Activated CD8-positive, alpha-beta memory T cell treated with anti-CD3 and anti-CD28 coated beads, Interleukin-2, amount 50 U/mL, for 24 hours (primary cell): Measurements from ENCODE around the gene JAK3.
"Not testable (repeated sequence)": the region's sequence is repeated elsewhere in the genome, so short reads cannot be mapped to it uniquely, and the experiment has no call there.

ENCODE experiments used
- DNase-seq: peaks from one replicate; pipeline ENCODE4 v3.0.0-alpha.2; 2020; ENCODE audit errors: extremely low read depth

JAK3 gene

DNA sequence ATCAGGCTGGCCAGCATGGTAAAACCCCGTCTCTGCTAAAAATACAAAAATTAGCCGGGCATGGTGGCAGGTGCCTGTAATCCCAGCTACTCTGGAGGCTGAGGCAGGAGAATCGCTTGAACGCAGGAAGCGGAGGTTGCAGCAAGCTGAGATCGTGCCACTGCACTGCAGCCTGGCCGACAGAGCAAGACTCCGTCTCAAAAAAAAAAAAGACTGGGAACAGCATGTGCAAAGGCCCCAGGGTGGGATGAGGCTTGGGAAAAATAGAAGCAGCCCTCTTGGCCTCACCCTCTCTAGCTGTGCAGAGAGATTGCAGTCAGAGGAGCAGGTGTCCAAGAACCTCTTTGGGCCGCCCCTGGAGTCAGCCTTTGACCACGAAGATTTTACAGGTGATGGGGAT is 69.9 kb downstream of the JAK3 start:
- DNase-seq, result not testable (repeated sequence)

DNA sequence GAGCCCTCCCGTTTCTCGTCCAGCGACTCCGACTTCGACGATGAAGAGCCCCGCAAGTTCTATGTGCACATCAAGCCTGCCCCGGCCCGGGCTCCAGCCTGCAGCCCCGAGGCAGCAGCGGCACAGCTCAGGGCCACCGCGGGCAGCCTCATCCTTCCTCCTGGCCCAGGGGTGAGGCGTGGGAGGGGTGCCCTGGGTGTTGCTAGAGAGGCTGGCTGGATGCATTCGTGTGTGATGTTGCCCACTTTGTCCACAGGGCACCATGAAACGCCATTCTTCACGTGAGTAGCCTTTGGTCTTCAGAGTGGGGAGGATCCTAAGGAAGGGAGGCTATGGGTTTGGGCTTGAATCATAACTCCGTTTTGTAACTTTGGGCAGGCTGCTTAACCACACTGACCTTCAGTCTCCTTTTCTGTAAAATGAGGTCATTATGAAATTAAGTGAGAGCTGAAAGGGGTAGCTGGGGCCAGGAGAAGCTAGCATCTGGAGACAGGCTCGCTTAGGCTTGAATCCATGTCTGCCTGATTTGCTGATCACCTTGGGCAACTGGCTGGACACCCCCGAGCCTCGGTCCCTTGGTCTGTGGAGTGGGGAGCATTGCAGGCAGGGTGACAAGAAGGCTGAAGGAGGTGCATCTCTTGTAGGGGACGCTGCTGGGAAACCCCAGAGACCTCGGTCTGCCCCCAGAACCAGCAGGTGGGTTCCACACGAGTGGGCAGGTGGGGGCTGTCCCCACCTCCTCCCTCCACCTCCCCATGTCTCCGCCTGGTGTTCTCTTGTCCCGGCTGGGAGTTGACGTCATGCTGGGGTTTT is 71.6 kb downstream of the JAK3 start:
- no peak for DNase-seq

DNA sequence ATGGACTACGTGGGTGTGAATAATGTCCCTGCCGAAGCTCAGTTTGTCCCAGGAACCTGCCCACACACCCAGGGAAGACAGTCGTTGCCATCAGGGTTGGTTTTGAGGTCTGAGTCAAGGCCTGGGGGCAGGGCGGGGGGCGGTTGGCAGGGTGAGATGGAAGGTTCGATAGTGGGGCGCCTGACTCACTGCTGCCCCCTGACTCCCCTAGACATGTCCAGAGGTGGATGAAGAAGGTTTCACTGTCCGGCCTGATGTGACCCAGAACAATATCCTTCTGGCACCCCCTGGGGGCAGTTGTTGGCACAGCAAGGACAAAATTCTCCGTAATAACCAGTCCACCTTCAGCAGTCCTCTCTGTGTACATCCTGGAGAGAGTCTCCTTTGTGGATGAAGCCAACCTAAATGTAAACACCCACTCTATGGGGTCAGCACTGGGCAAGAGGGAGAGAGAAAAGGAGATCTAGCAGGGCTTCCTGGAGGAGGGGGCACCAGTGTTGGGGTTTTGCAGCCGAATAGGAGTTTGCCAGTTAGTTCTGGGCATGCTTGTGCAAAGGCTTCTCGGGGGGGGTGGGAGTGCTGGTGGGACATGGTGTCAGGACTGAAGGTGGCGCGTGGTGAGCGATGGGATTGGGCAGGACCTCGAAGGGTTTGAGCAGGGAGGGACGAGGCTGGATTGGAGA is 72.4 kb downstream of the JAK3 start:
- no peak for DNase-seq
